ENCODE measurements around the gene LRGUK.

DNA sequence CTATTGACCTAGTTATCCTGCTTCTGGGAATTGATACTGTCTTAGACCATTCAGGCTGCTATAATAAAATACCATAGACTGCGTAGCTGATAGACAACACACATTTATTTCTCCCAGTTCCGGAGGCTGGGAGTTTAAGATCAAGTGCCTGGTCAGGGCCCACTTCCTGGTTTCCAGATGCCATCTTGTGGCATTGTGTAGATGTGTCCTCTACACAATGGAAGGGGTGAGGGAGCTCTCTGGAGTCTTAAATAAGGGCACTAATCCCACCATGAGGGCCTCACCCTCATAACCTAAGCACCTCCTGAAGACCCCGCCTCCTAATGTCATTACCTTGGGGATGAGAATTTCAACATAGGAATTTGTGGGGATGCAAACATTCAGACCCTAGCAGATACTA, 127.2 kb downstream of the LRGUK start:
- TF ChIP-seq, protein P1, sequence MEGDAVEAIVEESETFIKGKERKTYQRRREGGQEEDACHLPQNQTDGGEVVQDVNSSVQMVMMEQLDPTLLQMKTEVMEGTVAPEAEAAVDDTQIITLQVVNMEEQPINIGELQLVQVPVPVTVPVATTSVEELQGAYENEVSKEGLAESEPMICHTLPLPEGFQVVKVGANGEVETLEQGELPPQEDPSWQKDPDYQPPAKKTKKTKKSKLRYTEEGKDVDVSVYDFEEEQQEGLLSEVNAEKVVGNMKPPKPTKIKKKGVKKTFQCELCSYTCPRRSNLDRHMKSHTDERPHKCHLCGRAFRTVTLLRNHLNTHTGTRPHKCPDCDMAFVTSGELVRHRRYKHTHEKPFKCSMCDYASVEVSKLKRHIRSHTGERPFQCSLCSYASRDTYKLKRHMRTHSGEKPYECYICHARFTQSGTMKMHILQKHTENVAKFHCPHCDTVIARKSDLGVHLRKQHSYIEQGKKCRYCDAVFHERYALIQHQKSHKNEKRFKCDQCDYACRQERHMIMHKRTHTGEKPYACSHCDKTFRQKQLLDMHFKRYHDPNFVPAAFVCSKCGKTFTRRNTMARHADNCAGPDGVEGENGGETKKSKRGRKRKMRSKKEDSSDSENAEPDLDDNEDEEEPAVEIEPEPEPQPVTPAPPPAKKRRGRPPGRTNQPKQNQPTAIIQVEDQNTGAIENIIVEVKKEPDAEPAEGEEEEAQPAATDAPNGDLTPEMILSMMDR (tag by site-specific recombination; IDR thresholded peaks at IDR 0.05), result no peak
- no peak for TF ChIP-seq ZNF184 (tag by site-specific recombination; IDR thresholded peaks at IDR 0.05)
- no peak for TF ChIP-seq ZNF239 (tag by site-specific recombination; IDR thresholded peaks at IDR 0.05)
- TF ChIP-seq ZNF114 (tag by site-specific recombination; IDR thresholded peaks at IDR 0.05), result no peak

All from HEK293 (cell line).